ENCODE data around the gene ADARB2.

DNA sequence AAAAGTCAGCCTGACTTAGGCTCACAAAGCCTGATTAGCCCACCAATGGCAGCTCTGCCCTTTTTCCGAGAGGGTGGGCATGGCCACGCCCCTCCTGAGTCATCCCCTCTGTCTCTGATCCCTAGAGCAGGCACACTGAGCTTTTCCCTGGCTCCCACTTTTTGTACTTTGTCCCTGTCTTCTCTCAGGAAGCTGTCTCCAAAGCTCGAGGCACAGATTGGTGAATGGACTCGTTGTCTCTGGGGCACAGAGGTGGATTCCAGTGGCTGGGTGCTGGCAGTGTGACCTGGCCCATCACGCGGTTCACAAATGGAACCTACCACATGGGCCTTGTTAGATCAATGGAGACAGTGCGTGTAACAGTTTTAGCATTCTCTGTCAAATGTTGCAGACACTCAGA, 367.7 kb downstream of the ADARB2 start:
- TF ChIP-seq SP1 (IDR thresholded peaks at IDR 0.05) (no peak), TAF1 (conservative IDR thresholded peaks at IDR 0.05) (no peak), NR2F2 (IDR thresholded peaks at IDR 0.05) (no peak)
- TF ChIP-seq, protein P1, sequence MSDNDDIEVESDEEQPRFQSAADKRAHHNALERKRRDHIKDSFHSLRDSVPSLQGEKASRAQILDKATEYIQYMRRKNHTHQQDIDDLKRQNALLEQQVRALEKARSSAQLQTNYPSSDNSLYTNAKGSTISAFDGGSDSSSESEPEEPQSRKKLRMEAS (IDR thresholded peaks at IDR 0.05) = no peak
